Activated naive CD4-positive, alpha-beta T cell treated with anti-CD3 and anti-CD28 coated beads, Interleukin-2, amount 50 U/mL, for 72 hours (primary cell): Measurements from ENCODE around the gene MX2. TPM values are rescaled to one million over a fixed set of nuclear protein-coding genes. Genes with fewer than 3 reads are reported as not detected.
"Not testable (repeated sequence)": the region's sequence is repeated elsewhere in the genome, so short reads cannot be mapped to it uniquely, and the experiment has no call there.

ENCODE experiments used
- ATAC-seq, 2 donors: fragments of 150-1000 bp; cut with Tn5 transposase; 2 replicates each; pipeline ENCODE4 v1.10.0; 2021; ENCODE audit warnings: mild to moderate bottlenecking in 2 of 2, moderate library complexity in 2 of 2
- DNase-seq, 2 donors: peaks; one replicate each; pipeline ENCODE4 v3.0.0; 2021 to 2022; ENCODE audit warnings: low spot score in 2 of 2
- H3K27ac Mint-ChIP-seq, 2 donors: one replicate each; pipeline ENCODE4 v1.8.0; 2022; ENCODE audit warnings: mild to moderate bottlenecking in 2 of 2, mixed read lengths in 2 of 2
- H3K36me3 Mint-ChIP-seq, 2 donors: one replicate each; pipeline ENCODE4 v1.8.0; 2022; ENCODE audit warnings: mixed read lengths in 2 of 2
- H3K9me3 Mint-ChIP-seq, 2 donors: one replicate each; pipeline ENCODE4 v1.8.0; 2022; ENCODE audit warnings: mixed read lengths in 2 of 2
- total RNA-seq, 2 donors: library from RNA; stranded (reverse); gene quantifications; one replicate each; pipeline ENCODE4 v1.2.3, GENCODE V29; 2022

Gene MX2
- total RNA-seq, 2 donors from 2014 or later: 3.6 to 79.4 TPM

GRCh38 chr21:41358193-41359166 is 3.3 kb upstream of the MX2 start:
- no peak overlapping the region for H3K27ac Mint-ChIP-seq
- H3K9me3 Mint-ChIP-seq: peaks cover 0 to 4% of the 10 kb centered on the region in 2 donors
- H3K36me3 Mint-ChIP-seq: peaks cover 0 to 12% of the 10 kb centered on the region in 2 donors
- DNase-seq (no peak), ATAC-seq (no peak)

GRCh38 chr21:41359286-41359685 is 2.5 kb upstream of the MX2 start:
- DNase-seq (no peak), ATAC-seq (no peak)
- Mint-ChIP-seq H3K9me3 (peaks cover 0 to 4% of the 10 kb centered on the region in 2 donors), H3K27ac (no peak overlapping the region), H3K36me3 (peaks cover 0 to 12% of the 10 kb centered on the region in 2 donors)

GRCh38 chr21:41359754-41360071 is 2.1 kb upstream of the MX2 start:
- not testable (repeated sequence) for H3K27ac Mint-ChIP-seq, H3K9me3 Mint-ChIP-seq, DNase-seq, ATAC-seq
- peaks cover 0 to 12% of the 10 kb centered on the region in 2 donors for H3K36me3 Mint-ChIP-seq

GRCh38 chr21:41360072-41360821 is 1.6 kb upstream of the MX2 start:
- ATAC-seq: no peak
- Mint-ChIP-seq H3K9me3 (peaks cover 0 to 4% of the 10 kb centered on the region in 2 donors), H3K36me3 (peaks cover 0 to 12% of the 10 kb centered on the region in 2 donors), H3K27ac (no peak overlapping the region)
- no peak for DNase-seq

GRCh38 chr21:41361053-41361785 is 608 bp upstream of the MX2 start:
- Mint-ChIP-seq H3K36me3 (peaks cover 0 to 12% of the 10 kb centered on the region in 2 donors), H3K9me3 (peaks cover 0 to 4% of the 10 kb centered on the region in 2 donors), H3K27ac (peak overlapping the region; percentile 94 to 99)
- ATAC-seq: no peak
- DNase-seq: no peak

- DNase-seq (no peak), ATAC-seq (no peak)
- peaks cover 0 to 12% of the 10 kb centered on the region in 2 donors for H3K36me3 Mint-ChIP-seq
- H3K27ac Mint-ChIP-seq: peak overlapping the region; percentile 94 to 99
- peaks cover 0 to 4% of the 10 kb centered on the region in 2 donors for H3K9me3 Mint-ChIP-seq
Measured at GRCh38 chr21:41362605-41363369, 960 bp downstream of the MX2 start.

GRCh38 chr21:41363370-41364270 is 1.8 kb downstream of the MX2 start:
- DNase-seq (no peak), ATAC-seq (no peak)
- Mint-ChIP-seq H3K27ac (peak overlapping the region; percentile 94 to 99), H3K9me3 (peaks cover 0 to 4% of the 10 kb centered on the region in 2 donors), H3K36me3 (peaks cover 0 to 12% of the 10 kb centered on the region in 2 donors)

- ATAC-seq: no peak
- peaks cover 0 to 4% of the 10 kb centered on the region in 2 donors for H3K9me3 Mint-ChIP-seq
- H3K36me3 Mint-ChIP-seq: peaks cover 0 to 12% of the 10 kb centered on the region in 2 donors
- no peak overlapping the region for H3K27ac Mint-ChIP-seq
- no peak for DNase-seq
Measured at GRCh38 chr21:41364308-41364707, 2.5 kb downstream of the MX2 start.

GRCh38 chr21:41365377-41366107 is 3.7 kb downstream of the MX2 start:
- H3K9me3 Mint-ChIP-seq: peaks cover 0 to 4% of the 10 kb centered on the region in 2 donors
- peaks cover 7 to 19% of the 10 kb centered on the region in 2 donors for H3K36me3 Mint-ChIP-seq
- DNase-seq (no peak), ATAC-seq (no peak)
- H3K27ac Mint-ChIP-seq: no peak overlapping the region

GRCh38 chr21:41366522-41367151 is 4.8 kb downstream of the MX2 start:
- Mint-ChIP-seq H3K27ac (no peak overlapping the region), H3K9me3 (peaks cover 0 to 4% of the 10 kb centered on the region in 2 donors), H3K36me3 (peaks cover 9 to 30% of the 10 kb centered on the region in 2 donors)
- DNase-seq: no peak
- no peak for ATAC-seq

GRCh38 chr21:41367301-41367944 is 5.6 kb downstream of the MX2 start:
- Mint-ChIP-seq H3K36me3 (peaks cover 9 to 29% of the 10 kb centered on the region in 2 donors), H3K27ac (peak overlapping the region; percentile 6 to 88), H3K9me3 (peaks cover 0 to 4% of the 10 kb centered on the region in 2 donors)
- ATAC-seq: no peak
- DNase-seq: no peak

- ATAC-seq (no peak), DNase-seq (no peak)
- H3K36me3 Mint-ChIP-seq: peaks cover 9 to 22% of the 10 kb centered on the region in 2 donors
- H3K27ac Mint-ChIP-seq: peak overlapping the region; percentile 74 to 88
- H3K9me3 Mint-ChIP-seq: peaks cover 0 to 1% of the 10 kb centered on the region in 2 donors
Measured at GRCh38 chr21:41367945-41368734, 6.3 kb downstream of the MX2 start.

GRCh38 chr21:41368735-41369104 is 6.9 kb downstream of the MX2 start:
- H3K27ac Mint-ChIP-seq: peak overlapping the region; percentile 74 to 88
- peaks cover 9 to 19% of the 10 kb centered on the region in 2 donors for H3K36me3 Mint-ChIP-seq
- ATAC-seq (no peak), DNase-seq (no peak)
- no peaks in the 10 kb centered on the region for H3K9me3 Mint-ChIP-seq
